ENCODE measurements around the gene ATP6V0C. TPM values are rescaled to one million over a fixed set of nuclear protein-coding genes. Genes with fewer than 3 reads are reported as not detected.

ATP6V0C gene
- total RNA-seq, result 10 to 100 TPM; 33.5 to 38.9 TPM

- Histone ChIP-seq H3K4me3 (peak within 1 kb of the TSS; percentile 72), H3K27me3 (no peaks in the 10 kb centered on the region), H3K36me3 (replicated peaks in 1 of 2; ENCODE audit: insufficient read depth in 1 of 2, low read depth in 2 of 2) (no peaks in the 10 kb centered on the region), H3K9me3 (no peaks in the 10 kb centered on the region), H3K27ac (peak within 1 kb of the TSS; percentile 96 to 99 (median 98)), H3K4me1 (peaks cover 54% of the 10 kb centered on the region)
- DNase-seq, result peak; percentile 96 to 99 (median 98)
- TF ChIP-seq POLR2A (IDR thresholded peaks at IDR 0.05), result peak; percentile 89 to 93 (median 93)
- peak in 1 of 7 experiments; percentile 6 for TF ChIP-seq CTCF (IDR thresholded peaks at IDR 0.05)
- 0 to 1% methylated on average over 8 to 98 of the region's 122 CpGs for WGBS, 2 donors
- ATAC-seq, result peak; percentile 91
- intact Hi-C loops (cut with DNase I), result no loop called here
Measured at GRCh38 chr16:2513405-2514332, at the start of gene ATP6V0C. Gene ATP6V0C (plus strand): TSS chr16:2513952. CDS start chr16:2514104, 152 bp downstream.

DNA sequence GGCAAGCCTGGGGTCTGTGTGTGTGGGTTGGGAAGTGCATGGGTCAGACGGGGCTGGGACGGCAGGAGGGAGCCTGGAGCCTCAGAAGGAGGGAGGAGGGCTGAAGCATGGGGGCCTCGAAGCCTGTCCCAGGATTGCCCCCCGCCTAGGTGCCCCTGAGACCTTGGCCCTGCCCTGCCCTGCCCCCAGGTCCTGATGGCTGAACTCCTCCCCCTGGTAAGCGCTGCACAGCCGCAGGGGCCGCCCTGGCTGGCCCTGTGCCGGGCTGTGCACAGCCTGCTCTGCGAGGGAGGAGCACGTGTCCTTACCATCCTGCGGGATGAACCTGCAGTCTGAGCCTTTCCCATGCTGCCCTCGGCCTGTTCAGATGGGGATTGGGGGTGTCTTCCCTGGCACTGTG lies 49.4 kb upstream of the ATP6V0C start:
- Histone ChIP-seq H3K27ac (no peak overlapping the region), H3K36me3 (replicated peaks in 1 of 2; ENCODE audit: insufficient read depth in 1 of 2, low read depth in 2 of 2) (no peaks in the 10 kb centered on the region), H3K9me3 (no peaks in the 10 kb centered on the region), H3K4me1 (peaks cover 32% of the 10 kb centered on the region), H3K4me3 (no peak overlapping the region), H3K27me3 (no peaks in the 10 kb centered on the region)
- ATAC-seq (no peak), DNase-seq (no peak)
- intact Hi-C loops (cut with DNase I), result no loop called here
- WGBS, 2 donors, result 74 to 93% methylated on average over 3 to 12 of the region's 12 CpGs
- TF ChIP-seq POLR2A (IDR thresholded peaks at IDR 0.05), result no peak
- no peak for TF ChIP-seq CTCF (IDR thresholded peaks at IDR 0.05)

GRCh38 chr16:2465653-2466415 lies 47.9 kb upstream of the ATP6V0C start:
- 80 to 81% methylated on average over 10 to 12 of the region's 12 CpGs for WGBS, 2 donors
- Histone ChIP-seq H3K4me3 (no peak overlapping the region), H3K9me3 (no peaks in the 10 kb centered on the region), H3K4me1 (peaks cover 30% of the 10 kb centered on the region), H3K27me3 (no peaks in the 10 kb centered on the region), H3K36me3 (replicated peaks in 1 of 2; ENCODE audit: insufficient read depth in 1 of 2, low read depth in 2 of 2) (no peaks in the 10 kb centered on the region), H3K27ac (no peak overlapping the region)
- ATAC-seq (no peak), DNase-seq (no peak)
- TF ChIP-seq POLR2A (IDR thresholded peaks at IDR 0.05) (no peak), CTCF (IDR thresholded peaks at IDR 0.05) (no peak)
- intact Hi-C loops (cut with DNase I), result no loop called here

DNA sequence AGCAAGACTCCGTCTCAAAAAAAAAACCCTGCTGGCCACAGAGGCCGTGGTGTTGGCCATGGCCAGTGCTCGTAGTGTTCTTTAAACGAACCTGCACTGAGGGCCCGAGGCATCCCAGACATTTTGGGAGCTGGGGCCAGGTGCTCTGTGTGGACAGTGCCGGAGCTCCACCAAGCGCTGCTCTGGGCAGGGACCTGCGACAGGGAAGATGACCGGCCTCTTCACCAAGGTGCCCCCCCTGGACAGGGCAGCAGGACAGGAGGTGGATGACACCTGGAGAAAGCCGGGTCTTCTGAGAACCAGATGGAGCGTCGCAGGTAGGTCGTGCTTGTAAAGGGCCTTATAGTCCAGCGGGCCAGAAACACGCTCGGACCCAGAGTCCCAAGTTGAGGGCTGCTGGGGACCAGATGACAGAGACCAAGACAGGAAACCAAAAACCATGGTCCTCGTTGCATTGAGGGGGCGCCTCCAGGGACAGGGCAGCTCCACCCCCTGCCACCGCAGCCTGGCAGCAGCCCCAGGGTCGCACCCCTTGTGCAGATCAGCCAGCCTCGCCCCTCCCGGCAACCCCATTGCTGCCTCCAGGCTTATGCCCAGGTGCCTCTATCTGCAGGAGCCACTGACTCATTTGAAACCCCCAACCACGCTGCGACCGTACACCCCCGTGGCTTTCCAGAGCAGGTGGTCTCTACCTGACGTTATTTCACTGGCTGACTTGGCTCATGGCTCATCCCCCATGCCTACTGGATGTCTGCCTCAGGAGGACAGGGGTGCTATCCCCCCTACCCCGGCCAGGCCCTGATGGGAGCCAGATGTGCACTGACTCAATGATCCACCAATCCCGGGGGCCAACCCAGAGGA lies 46.9 kb upstream of the ATP6V0C start:
- TF ChIP-seq POLR2A (IDR thresholded peaks at IDR 0.05) (no peak), CTCF (IDR thresholded peaks at IDR 0.05) (no peak)
- DNase-seq (no peak), ATAC-seq (no peak)
- Histone ChIP-seq H3K27ac (no peak overlapping the region), H3K9me3 (no peaks in the 10 kb centered on the region), H3K36me3 (replicated peaks in 1 of 2; ENCODE audit: insufficient read depth in 1 of 2, low read depth in 2 of 2) (no peaks in the 10 kb centered on the region), H3K4me3 (no peak overlapping the region), H3K27me3 (no peaks in the 10 kb centered on the region), H3K4me1 (peaks cover 40% of the 10 kb centered on the region)
- intact Hi-C loops (cut with DNase I), result no loop called here
- WGBS, 2 donors, result 85 to 96% methylated on average over 15 to 29 of the region's 29 CpGs

Measured in body of pancreas (tissue), 4 donors.